ENCODE results near the gene PTPRE.

- TF ChIP-seq USF1 (CRISPR knock-in tag; IDR thresholded peaks at IDR 0.05) (no peak), EMX1 (CRISPR knock-in tag; IDR thresholded peaks at IDR 0.05) (no peak), ZNF281 (CRISPR knock-in tag; IDR thresholded peaks at IDR 0.05) (no peak), CTCF (IDR thresholded peaks at IDR 0.05) (no peak), JAZF1 (CRISPR knock-in tag; IDR thresholded peaks at IDR 0.05) (no peak), CREB1 (CRISPR knock-in tag; IDR thresholded peaks at IDR 0.05) (no peak), ETV6 (CRISPR knock-in tag; IDR thresholded peaks at IDR 0.05) (no peak), KAT7 (CRISPR knock-in tag; IDR thresholded peaks at IDR 0.05; ENCODE audit: borderline replicate concordance) (no peak), MAX (CRISPR knock-in tag; IDR thresholded peaks at IDR 0.05) (no peak), OVOL2 (CRISPR knock-in tag; IDR thresholded peaks at IDR 0.05; ENCODE audit: borderline replicate concordance) (no peak)
- TF ChIP-seq, protein P1, sequence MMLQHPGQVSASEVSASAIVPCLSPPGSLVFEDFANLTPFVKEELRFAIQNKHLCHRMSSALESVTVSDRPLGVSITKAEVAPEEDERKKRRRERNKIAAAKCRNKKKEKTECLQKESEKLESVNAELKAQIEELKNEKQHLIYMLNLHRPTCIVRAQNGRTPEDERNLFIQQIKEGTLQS (CRISPR knock-in tag; conservative IDR thresholded peaks at IDR 0.05), result no peak
Measured at GRCh38 chr10:128087146-128087883, 180.4 kb downstream of the PTPRE start.
